MM.1S (cell line): Measurements from ENCODE around the gene DAP.

ENCODE experiments used
- DNase-seq: peaks from one replicate; pipeline ENCODE4 v3.0.0-alpha.2; 2015
- H2AFZ ChIP-seq: fragments of 300-600 bp; sonication (generic); 2 replicates; pipeline ENCODE4 v1.6.0; 2016; ENCODE audit warnings: antibody characterized with exemption, low read length
- H3F3A ChIP-seq: fragments of 300-600 bp; sonication (generic); 2 replicates; pipeline ENCODE4 v1.6.1; 2016; ENCODE audit warnings: mild to moderate bottlenecking, antibody characterized with exemption, low read length, moderate library complexity, mixed read lengths; ENCODE audit not compliant: insufficient read depth
- H3K27ac ChIP-seq: fragments of 300-600 bp; sonication (generic); 2 replicates; pipeline ENCODE4 v1.5.1; 2016; ENCODE audit warnings: mild to moderate bottlenecking, low read length
- H3K27me3 ChIP-seq: fragments of 300-600 bp; sonication (generic); replicated peaks from 2 replicates; pipeline ENCODE4 v1.6.0; 2016; ENCODE audit warnings: low read length; ENCODE audit not compliant: insufficient read depth
- H3K36me3 ChIP-seq: fragments of 300-600 bp; sonication (generic); replicated peaks from 2 replicates; pipeline ENCODE4 v1.6.1; 2016; ENCODE audit warnings: mild to moderate bottlenecking, low read length, mixed read lengths; ENCODE audit not compliant: insufficient read depth
- H3K4me1 ChIP-seq: fragments of 300-600 bp; sonication (generic); 2 replicates; pipeline ENCODE4 v1.6.1; 2016; ENCODE audit warnings: low read length, mixed read lengths
- H3K4me2 ChIP-seq: fragments of 300-600 bp; sonication (generic); 2 replicates; pipeline ENCODE4 v1.6.0; 2016; ENCODE audit warnings: low read depth, low read length
- H3K4me3 ChIP-seq: fragments of 300-600 bp; sonication (generic); 2 replicates; pipeline ENCODE4 v1.5.1; 2016; ENCODE audit warnings: low read length, mixed read lengths
- H3K79me2 ChIP-seq: fragments of 300-600 bp; sonication (generic); 2 replicates; pipeline ENCODE4 v1.6.1; 2016; ENCODE audit warnings: mixed run types, low read length, mixed read lengths
- H3K9ac ChIP-seq: fragments of 300-600 bp; sonication (generic); 2 replicates; pipeline ENCODE4 v1.6.1; 2016; ENCODE audit warnings: low read length, mixed read lengths
- H3K9me2 ChIP-seq: fragments of 300-600 bp; sonication (generic); replicated peaks from 2 replicates; pipeline ENCODE4 v1.6.1; 2016; ENCODE audit warnings: mild to moderate bottlenecking, low read length, mixed read lengths; ENCODE audit not compliant: insufficient read depth
- H3K9me3 ChIP-seq: fragments of 300-600 bp; sonication (generic); replicated peaks from 2 replicates; pipeline ENCODE4 v1.6.1; 2016; ENCODE audit warnings: mild to moderate bottlenecking, low read length, mixed read lengths; ENCODE audit not compliant: insufficient read depth
- H4K20me1 ChIP-seq: fragments of 300-600 bp; sonication (generic); 2 replicates; pipeline ENCODE4 v1.6.1; 2016; ENCODE audit warnings: mild to moderate bottlenecking, low read length, moderate library complexity, mixed read lengths; ENCODE audit not compliant: insufficient read depth
- CTCF ChIP-seq: fragments of 300-600 bp; sonication (generic); IDR thresholded peaks from 2 replicates; pipeline ENCODE4 v1.5.1; 2016; ENCODE audit warnings: antibody characterized with exemption, low read length, mixed read lengths
- EZH2 ChIP-seq: fragments of 300-600 bp; sonication (generic); optimal IDR thresholded peaks from 2 replicates; pipeline ENCODE3; 2017; ENCODE audit warnings: low read depth, mild to moderate bottlenecking, antibody characterized with exemption, low read length, mixed read lengths
- EZH2phosphoT487 ChIP-seq: fragments of 300-600 bp; sonication (generic); IDR thresholded peaks from 2 replicates; pipeline ENCODE4 v1.6.1; 2018; ENCODE audit warnings: antibody characterized with exemption, low read length

The DAP gene

GRCh38 chr5:10757922-10758555 is 3.0 kb downstream of the DAP start:
- no peak for DNase-seq
- no peak overlapping the region for H3K27ac ChIP-seq
- H3K4me2 ChIP-seq, result no peak overlapping the region
- no peaks in the 10 kb centered on the region for H4K20me1 ChIP-seq
- no peak overlapping the region for H3K9ac ChIP-seq
- 0 out of 2 replicates have a peak, but pooled peaks cover 6% of the 10 kb centered on the region for H3F3A ChIP-seq
- no peaks in the 10 kb centered on the region for H3K9me3 ChIP-seq
- no peak overlapping the region for H2AFZ ChIP-seq
- H3K4me1 ChIP-seq, result 0 out of 2 replicates have a peak, but pooled peaks cover 7% of the 10 kb centered on the region
- H3K79me2 ChIP-seq, result peaks cover 70% of the 10 kb centered on the region
- H3K9me2 ChIP-seq, result no peaks in the 10 kb centered on the region
- H3K4me3 ChIP-seq, result no peak overlapping the region
- no peaks in the 10 kb centered on the region for H3K27me3 ChIP-seq
- no peak for TF ChIP-seq EZH2phosphoT487
- TF ChIP-seq EZH2, result no peak
- H3K36me3 ChIP-seq, result no peaks in the 10 kb centered on the region

- DNase-seq, result no peak
- 0 out of 2 replicates have a peak, but pooled peaks cover 4% of the 10 kb centered on the region for H3F3A ChIP-seq
- H3K27ac ChIP-seq, result no peak overlapping the region
- no peaks in the 10 kb centered on the region for H3K9me2 ChIP-seq
- no peaks in the 10 kb centered on the region for H3K36me3 ChIP-seq
- peaks cover 78% of the 10 kb centered on the region for H3K79me2 ChIP-seq
- no peak overlapping the region for H3K4me3 ChIP-seq
- no peaks in the 10 kb centered on the region for H4K20me1 ChIP-seq
- no peak overlapping the region for H3K9ac ChIP-seq
- 0 out of 2 replicates have a peak, but pooled peaks cover 2% of the 10 kb centered on the region for H3K4me1 ChIP-seq
- no peaks in the 10 kb centered on the region for H3K9me3 ChIP-seq
- no peaks in the 10 kb centered on the region for H3K27me3 ChIP-seq
- no peak for TF ChIP-seq CTCF
- no peak for TF ChIP-seq EZH2
- TF ChIP-seq EZH2phosphoT487, result no peak
- H3K4me2 ChIP-seq, result no peak overlapping the region
- H2AFZ ChIP-seq, result no peak overlapping the region
Observed at GRCh38 chr5:10757043-10757442, 4.0 kb downstream of the DAP start.

- Histone ChIP-seq H3K79me2 (peaks cover 80% of the 10 kb centered on the region), H3K36me3 (no peaks in the 10 kb centered on the region), H3K27me3 (no peaks in the 10 kb centered on the region), H3K4me1 (0 out of 2 replicates have a peak, but pooled peaks cover 2% of the 10 kb centered on the region), H3K4me3 (no peak overlapping the region), H2AFZ (no peak overlapping the region), H3K4me2 (no peak overlapping the region), H3F3A (no peaks in the 10 kb centered on the region), H3K9ac (no peak overlapping the region), H4K20me1 (no peaks in the 10 kb centered on the region), H3K9me2 (no peaks in the 10 kb centered on the region), H3K27ac (no peak overlapping the region), H3K9me3 (no peaks in the 10 kb centered on the region)
- no peak for DNase-seq
- TF ChIP-seq EZH2 (no peak), EZH2phosphoT487 (no peak), CTCF (no peak)
Observed at GRCh38 chr5:10756549-10756948, 4.5 kb downstream of the DAP start.

GRCh38 chr5:10753178-10753577 is 7.9 kb downstream of the DAP start:
- Histone ChIP-seq H3F3A (no peaks in the 10 kb centered on the region), H3K79me2 (peaks cover 73% of the 10 kb centered on the region)
- TF ChIP-seq EZH2phosphoT487, result no peak
- no peak for TF ChIP-seq CTCF
- no peak for TF ChIP-seq EZH2

More at GRCh38 chr5:10753178-10753577, 7.9 kb downstream of the DAP start:
- DNase-seq, result no peak
- Histone ChIP-seq H2AFZ (no peak overlapping the region), H3K27ac (no peak overlapping the region), H3K9ac (no peak overlapping the region), H3K27me3 (no peaks in the 10 kb centered on the region), H3K9me2 (no peaks in the 10 kb centered on the region), H4K20me1 (no peaks in the 10 kb centered on the region), H3K36me3 (no peaks in the 10 kb centered on the region), H3K4me1 (no peaks in the 10 kb centered on the region), H3K4me2 (no peak overlapping the region), H3K9me3 (no peaks in the 10 kb centered on the region), H3K4me3 (no peak overlapping the region)
